22Rv1 (cell line): Measurements from ENCODE around the gene CTSK.

Experiments
- H3K27ac ChIP-seq: fragments of 450-650 bp; 2 replicates; pipeline ENCODE4 v1.5.1; 2017
- CTCF ChIP-seq: fragments of 450-650 bp; IDR thresholded peaks from 2 replicates; pipeline ENCODE4 v1.5.1; 2017; ENCODE audit warnings: mild to moderate bottlenecking
- ZFX ChIP-seq: fragments of 450-650 bp; IDR thresholded peaks from 2 replicates; pipeline ENCODE4 v1.6.1; 2017; ENCODE audit warnings: antibody characterized with exemption, borderline replicate concordance

Gene CTSK

DNA sequence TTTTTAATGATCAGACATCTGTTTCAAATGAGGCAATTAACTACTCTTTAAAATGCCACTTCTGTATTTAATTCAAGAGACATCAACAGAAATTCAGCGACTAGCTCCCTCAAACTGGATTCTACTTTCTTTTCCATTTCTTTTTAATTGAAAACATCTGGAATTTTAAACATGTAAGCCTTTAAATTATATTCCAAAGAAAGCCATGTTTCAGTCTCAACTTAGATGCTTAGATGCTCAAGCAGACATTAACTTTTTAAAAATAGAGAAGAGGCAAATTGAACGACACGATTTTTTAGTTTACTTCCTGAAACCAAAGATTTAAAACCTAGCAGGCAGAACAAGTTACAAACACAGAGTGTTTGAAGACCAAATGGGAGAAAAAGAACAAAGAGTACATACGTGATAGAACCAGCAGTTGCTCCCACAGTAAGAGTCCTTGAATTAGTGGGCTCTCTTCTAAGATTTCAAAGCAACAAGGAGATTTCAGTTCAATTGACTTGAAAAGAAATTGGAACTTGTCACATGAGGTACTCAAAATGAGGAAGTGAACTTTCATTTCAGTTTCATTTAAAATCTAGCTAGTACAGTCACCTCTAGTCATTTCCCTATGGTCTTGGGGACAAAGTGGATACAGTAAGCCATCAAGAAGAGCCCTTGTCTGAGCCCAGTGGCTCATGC lies 42.6 kb downstream of the CTSK start, which contains the start of gene CTSS:
TSS of gene CTSS (minus strand) at position 483 of the 681 bp plus-strand sequence. CDS start 1,015 bp downstream, outside the sequence.
- no peak within 1 kb of the TSS for H3K27ac ChIP-seq
- TF ChIP-seq ZFX (no peak), CTCF (no peak)

- TF ChIP-seq CTCF = no peak
- TF ChIP-seq ZFX = no peak
- no peak overlapping the region for H3K27ac ChIP-seq
Observed at GRCh38 chr1:150764617-150765101, 43.4 kb downstream of the CTSK start.

- TF ChIP-seq CTCF = no peak
- TF ChIP-seq ZFX = no peak
- H3K27ac ChIP-seq = no peak overlapping the region
Observed at GRCh38 chr1:150763018-150763417, 45.0 kb downstream of the CTSK start.

GRCh38 chr1:150762552-150762951 lies 45.5 kb downstream of the CTSK start:
- TF ChIP-seq ZFX (no peak), CTCF (no peak)
- no peak overlapping the region for H3K27ac ChIP-seq

DNA sequence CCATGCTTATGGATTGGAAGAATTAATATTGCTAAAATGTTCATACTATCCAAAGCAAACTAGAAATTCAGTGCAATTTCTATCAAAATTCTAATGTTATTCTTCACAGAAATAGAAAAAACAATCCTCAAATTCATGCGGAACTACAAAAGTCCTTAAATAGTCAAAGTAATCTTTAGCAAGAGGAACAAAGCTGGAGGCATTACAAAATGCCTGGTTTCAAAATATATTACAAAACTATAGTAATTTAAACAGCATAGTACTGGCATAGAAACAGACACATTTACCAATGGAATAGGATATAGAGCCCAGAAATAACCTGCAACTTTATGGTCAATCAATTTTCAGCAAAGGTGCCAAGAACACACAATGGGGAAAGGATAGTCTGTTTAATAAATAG lies 46.3 kb downstream of the CTSK start:
- H3K27ac ChIP-seq = no peak overlapping the region

GRCh38 chr1:150760013-150760412 lies 48.0 kb downstream of the CTSK start:
- TF ChIP-seq CTCF = no peak
- TF ChIP-seq ZFX = no peak
- no peak overlapping the region for H3K27ac ChIP-seq

More for the DNA sequence above, 46.3 kb downstream of the CTSK start:
- TF ChIP-seq ZFX = no peak
- TF ChIP-seq CTCF = no peak

GRCh38 chr1:150753416-150753815 lies 54.6 kb downstream of the CTSK start:
- H3K27ac ChIP-seq = no peak overlapping the region
- no peak for TF ChIP-seq ZFX
- no peak for TF ChIP-seq CTCF
